ENCODE measurements around the gene TAF6. TPM values are rescaled to one million over a fixed set of nuclear protein-coding genes. Genes with fewer than 3 reads are reported as not detected.

TAF6 gene
- total RNA-seq, 3 donors from 2014 or later = 31.6 to 62.5 (median 34.2) TPM

GRCh38 chr7:100064162-100064561 is 55.0 kb downstream of the TAF6 start:
- intact Hi-C loops (cut with DNase I, micrococcal nuclease) = no loop called here
- DNase-seq (no peak), ATAC-seq (no peak)
- Histone ChIP-seq H3K9me3 (no peaks in the 10 kb centered on the region), H3K4me1 (ENCODE audit: low read depth) (no peaks in the 10 kb centered on the region), H3K36me3 (ENCODE audit: low read depth) (no peaks in the 10 kb centered on the region), H3K4me3 (no peak overlapping the region)
- TF ChIP-seq CTCF (IDR thresholded peaks at IDR 0.05) = no peak

GRCh38 chr7:100063376-100063775 is 55.8 kb downstream of the TAF6 start:
- no peaks in the 10 kb centered on the region for H3K9me3 ChIP-seq
- H3K36me3 ChIP-seq (ENCODE audit: low read depth) = no peaks in the 10 kb centered on the region
- no peak for TF ChIP-seq CTCF (IDR thresholded peaks at IDR 0.05)
- H3K4me3 ChIP-seq = no peak overlapping the region
- intact Hi-C loops (cut with DNase I, micrococcal nuclease) = no loop called here
- ATAC-seq = no peak
- H3K4me1 ChIP-seq (ENCODE audit: low read depth) = no peaks in the 10 kb centered on the region
- no peak for DNase-seq

GRCh38 chr7:100061518-100062193 is 57.5 kb downstream of the TAF6 start:
- intact Hi-C loops (cut with DNase I, micrococcal nuclease) = no loop called here
- H3K4me3 ChIP-seq = no peak overlapping the region
- no peak for TF ChIP-seq CTCF (IDR thresholded peaks at IDR 0.05)
- no peaks in the 10 kb centered on the region for H3K4me1 ChIP-seq (ENCODE audit: low read depth)
- H3K36me3 ChIP-seq (ENCODE audit: low read depth) = no peaks in the 10 kb centered on the region
- no peaks in the 10 kb centered on the region for H3K9me3 ChIP-seq
- DNase-seq (no peak), ATAC-seq (no peak)

GRCh38 chr7:100059251-100059739 is 59.9 kb downstream of the TAF6 start:
- no peak overlapping the region for H3K4me3 ChIP-seq
- H3K36me3 ChIP-seq (ENCODE audit: low read depth) = no peaks in the 10 kb centered on the region
- H3K9me3 ChIP-seq = no peaks in the 10 kb centered on the region
- intact Hi-C loops (cut with DNase I, micrococcal nuclease) = loop anchor here in 1 of 2 donors (10.0 kb wide), 1 partner anchor 64 kb away; no protein-coding TSS in a partner anchor
- ATAC-seq = no peak
- TF ChIP-seq CTCF (IDR thresholded peaks at IDR 0.05) = no peak
- no peak for DNase-seq
- no peaks in the 10 kb centered on the region for H3K4me1 ChIP-seq (ENCODE audit: low read depth)

Small RNA genes within 50 kb of the gene (microRNA-seq; reads per million reads assigned to microRNA genes)
- 1,647 reads per million, percentile 85 among the genes with 10 or more reads in this experiment for gene MIR106B
- 489 reads per million, percentile 78 among the genes with 10 or more reads in this experiment for gene MIR25
- not detected for gene MIR4658
- 3,312 reads per million, percentile 90 among the genes with 10 or more reads in this experiment for gene MIR93

Other genes starting within 250 kb of the TAF6 start
- gene OR2AE1, start 242.3 kb downstream of the TAF6 start, total RNA-seq = under 1 TPM in 1 of 3 donors, not detected in 2; 0.47 TPM
- gene TRIM4, start 199.8 kb downstream of the TAF6 start, total RNA-seq = 10 to 100 TPM; 22.2 to 29.2 (median 25.2) TPM
- not detected for gene GJC3, start 189.7 kb downstream of the TAF6 start, total RNA-seq
- 1 to 10 TPM; 3.8 to 7.9 (median 6.0) TPM for gene AZGP1, start 143.3 kb downstream of the TAF6 start, total RNA-seq
- 100 to 1,000 TPM; 105 to 153 (median 129) TPM for gene ZKSCAN1, start 103.8 kb downstream of the TAF6 start, total RNA-seq
- 10 to 100 TPM in 1 of 3 donors, 1 to 10 TPM in 2; 6.9 to 13.9 (median 7.7) TPM for gene ZSCAN21, start 69.6 kb downstream of the TAF6 start, total RNA-seq
- gene ZNF3, start 37.6 kb downstream of the TAF6 start, total RNA-seq = 10 to 100 TPM; 32.6 to 46.1 (median 35.8) TPM
- gene COPS6, start 30.4 kb downstream of the TAF6 start, total RNA-seq = 10 to 100 TPM; 61.8 to 98.5 (median 76.1) TPM
- gene MCM7, start 18.0 kb downstream of the TAF6 start, total RNA-seq = 10 to 100 TPM; 62.7 to 92.2 (median 65.5) TPM
- 10 to 100 TPM; 18.0 to 30.9 (median 23.9) TPM for gene AP4M1, start 17.7 kb downstream of the TAF6 start, total RNA-seq
- gene CNPY4, start 276 bp upstream of the TAF6 start, total RNA-seq = 10 to 100 TPM in 1 of 3 donors, 1 to 10 TPM in 2; 7.8 to 19.4 (median 8.6) TPM
- gene MBLAC1, start 7.6 kb upstream of the TAF6 start, total RNA-seq = 1 to 10 TPM; 2.5 to 4.9 (median 3.2) TPM
- 100 to 1,000 TPM; 135 to 221 (median 187) TPM for gene LAMTOR4, start 29.6 kb upstream of the TAF6 start, total RNA-seq
- 10 to 100 TPM; 36.7 to 78.9 (median 49.0) TPM for gene TRAPPC14, start 39.4 kb upstream of the TAF6 start, total RNA-seq
- 1 to 10 TPM; 5.4 to 8.0 (median 6.1) TPM for gene GAL3ST4, start 49.3 kb upstream of the TAF6 start, total RNA-seq
- 1 to 10 TPM; 3.4 to 6.2 (median 5.1) TPM for gene GPC2, start 58.0 kb upstream of the TAF6 start, total RNA-seq
- 1 to 10 TPM; 2.4 to 6.4 (median 2.8) TPM for gene STAG3, start 58.6 kb upstream of the TAF6 start, total RNA-seq
- gene PVRIG, start 100.6 kb upstream of the TAF6 start, total RNA-seq = 1 to 10 TPM in 1 of 3 donors, under 1 TPM in 1, not detected in 1; 0.76 to 1.4 TPM
- gene SPDYE3, start 188.3 kb upstream of the TAF6 start, total RNA-seq = not detected
- 10 to 100 TPM; 36.4 to 95.3 (median 54.3) TPM for gene PILRB, start 238.8 kb upstream of the TAF6 start, total RNA-seq

Data from mucosa of descending colon (tissue), 3 donors.